ENCODE measurements around the gene SNX10. TPM values are rescaled to one million over a fixed set of nuclear protein-coding genes. Genes with fewer than 3 reads are reported as not detected.
"Not testable (repeated sequence)": the region's sequence is repeated elsewhere in the genome, so short reads cannot be mapped to it uniquely, and the experiment has no call there.

Gene SNX10
- total RNA-seq: 10 to 100 TPM; 42.4 to 45.7 TPM

DNA sequence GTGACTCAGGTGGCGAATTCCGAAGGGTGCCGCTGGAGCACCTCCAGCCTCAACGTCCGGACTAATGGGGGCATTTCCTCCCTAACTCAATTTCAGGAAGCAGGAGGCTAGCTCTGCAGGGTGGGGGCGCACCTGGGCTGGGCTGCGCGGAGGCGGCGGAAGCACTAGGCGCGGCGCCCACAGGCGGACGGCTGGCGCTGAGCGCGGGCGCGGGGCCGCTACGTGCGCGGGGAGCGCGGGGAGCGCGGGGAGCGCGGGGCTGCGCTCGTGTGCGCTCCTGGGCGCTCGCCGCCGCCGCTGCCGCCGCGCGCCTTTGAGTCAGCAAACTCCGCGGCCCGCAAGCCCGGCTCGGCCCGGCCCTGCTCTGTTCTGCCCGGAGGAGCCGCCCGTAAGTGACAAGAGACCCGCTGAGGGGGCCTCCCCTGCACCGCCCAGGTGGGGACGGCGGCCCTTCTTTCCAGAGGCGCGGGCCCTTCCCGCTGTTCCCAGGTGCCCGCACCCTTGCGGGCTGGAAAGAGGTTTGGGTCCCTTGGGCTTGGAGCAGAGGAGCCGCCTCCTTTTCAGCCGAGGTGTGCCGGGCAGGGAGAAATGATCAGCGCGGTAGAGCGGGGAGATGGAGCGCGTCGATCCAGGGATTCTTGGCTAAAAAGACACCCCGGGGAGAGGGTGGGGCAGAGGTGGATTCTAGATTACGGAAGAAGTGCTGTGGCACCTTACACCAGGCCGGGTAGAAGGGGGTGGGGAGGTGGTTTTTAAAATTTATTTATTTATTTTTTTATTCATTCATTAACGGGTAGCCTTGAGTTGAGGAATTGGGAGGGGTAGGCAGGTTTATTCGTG lies at the start of gene SNX10:
Gene SNX10, plus strand, starts transcription at position 164 of the 840 bp plus-strand sequence. CDS start 54,581 bp downstream, outside the sequence.
- H3K9me3 Mint-ChIP-seq: no peaks in the 10 kb centered on the region
- ChIA-PET POLR2A (interaction anchor here (0.7 to 5.4 kb wide), 12 partner anchors 11 to 140 kb away, joined by 3 to 96 read pairs (median 4); partner anchors contain the start of genes CBX3, HNRNPA2B1 and NFE2L3), CTCF (interaction anchor here (0.9 to 2.2 kb wide), 7 partner anchors 14 to 375 kb away, joined by 3 to 12 read pairs (median 4); partner anchors contain the start of gene HNRNPA2B1)
- H3K27ac Mint-ChIP-seq: peak within 1 kb of the TSS; percentile 90
- H3K4me1 Mint-ChIP-seq: peaks cover 39% of the 10 kb centered on the region
- DNase-seq: peak; percentile 78
- H3K27me3 Mint-ChIP-seq: peaks cover 4% of the 10 kb centered on the region
- H3K4me3 Mint-ChIP-seq: peak within 1 kb of the TSS; percentile 96
- peaks cover 28% of the 10 kb centered on the region for H3K36me3 Mint-ChIP-seq (ENCODE audit: low read depth)

GRCh38 chr7:26245150-26245549 lies 46.5 kb upstream of the SNX10 start:
- ChIA-PET POLR2A (no interaction called here), CTCF (no interaction called here)
- Mint-ChIP-seq H3K36me3 (ENCODE audit: low read depth) (peaks cover 3% of the 10 kb centered on the region), H3K9me3 (no peaks in the 10 kb centered on the region), H3K4me3 (no peak overlapping the region), H3K4me1 (peaks cover 2% of the 10 kb centered on the region), H3K27ac (no peak overlapping the region), H3K27me3 (peaks cover 5% of the 10 kb centered on the region)
- no peak for DNase-seq

- H3K4me3 Mint-ChIP-seq: no peak overlapping the region
- H3K27me3 Mint-ChIP-seq: peaks cover 4% of the 10 kb centered on the region
- no peak overlapping the region for H3K27ac Mint-ChIP-seq
- H3K36me3 Mint-ChIP-seq (ENCODE audit: low read depth): peaks cover 3% of the 10 kb centered on the region
- POLR2A ChIA-PET: no interaction called here
- no peaks in the 10 kb centered on the region for H3K9me3 Mint-ChIP-seq
- H3K4me1 Mint-ChIP-seq: peaks cover 2% of the 10 kb centered on the region
- CTCF ChIA-PET: interaction anchor here (0.7 kb wide), 1 partner anchor 437 kb away, joined by 3 read pairs; no protein-coding TSS in a partner anchor
- peak; percentile 16 for DNase-seq
These were observed 41.4 kb upstream of the SNX10 start for GRCh38 chr7:26250239-26250638.

GRCh38 chr7:26261866-26262265 lies 29.8 kb upstream of the SNX10 start:
- CTCF ChIA-PET; DNase-seq; H3K36me3 Mint-ChIP-seq (ENCODE audit: low read depth); H3K27me3 Mint-ChIP-seq; H3K4me3 Mint-ChIP-seq; H3K9me3 Mint-ChIP-seq; POLR2A ChIA-PET; H3K27ac Mint-ChIP-seq: not testable (repeated sequence)
- peaks cover 17% of the 10 kb centered on the region for H3K4me1 Mint-ChIP-seq

DNA sequence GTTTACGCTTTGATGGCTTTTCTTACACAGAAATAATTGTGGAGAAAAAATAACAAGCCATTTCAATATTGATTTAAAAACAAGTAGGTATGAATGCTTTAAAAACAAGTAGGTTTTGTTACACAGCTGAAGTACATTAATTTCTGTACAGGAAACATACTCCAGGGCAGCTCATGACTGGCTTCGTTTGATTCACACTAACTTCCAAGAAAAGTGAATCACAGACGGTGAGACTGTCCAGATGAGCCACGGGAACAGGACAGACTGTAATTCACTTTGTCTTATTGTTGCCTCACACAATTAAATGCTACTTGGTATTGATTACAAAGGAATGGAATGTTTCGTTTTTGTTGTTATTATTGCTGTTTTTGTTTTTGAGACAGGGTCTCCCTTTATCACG lies 26.6 kb upstream of the SNX10 start:
- Mint-ChIP-seq H3K4me3 (no peak overlapping the region), H3K27ac (no peak overlapping the region), H3K36me3 (ENCODE audit: low read depth) (no peaks in the 10 kb centered on the region), H3K4me1 (peaks cover 17% of the 10 kb centered on the region), H3K27me3 (peaks cover 3% of the 10 kb centered on the region), H3K9me3 (no peaks in the 10 kb centered on the region)
- ChIA-PET CTCF (no interaction called here), POLR2A (interaction anchor here (0.7 kb wide), 1 partner anchor 81 kb away, joined by 3 read pairs; no protein-coding TSS in a partner anchor)
- DNase-seq: no peak

- H3K27ac Mint-ChIP-seq: no peak overlapping the region
- H3K36me3 Mint-ChIP-seq (ENCODE audit: low read depth): no peaks in the 10 kb centered on the region
- no peaks in the 10 kb centered on the region for H3K9me3 Mint-ChIP-seq
- H3K4me1 Mint-ChIP-seq: peaks cover 17% of the 10 kb centered on the region
- DNase-seq: no peak
- ChIA-PET CTCF (no interaction called here), POLR2A (interaction anchor here (0.7 kb wide), 1 partner anchor 82 kb away, joined by 3 read pairs; no protein-coding TSS in a partner anchor)
- H3K27me3 Mint-ChIP-seq: peaks cover 7% of the 10 kb centered on the region
- no peak overlapping the region for H3K4me3 Mint-ChIP-seq
These were observed 26.1 kb upstream of the SNX10 start for GRCh38 chr7:26265499-26266075.

GRCh38 chr7:26267601-26268166 lies 24.0 kb upstream of the SNX10 start:
- ChIA-PET POLR2A (no interaction called here), CTCF (no interaction called here)
- Mint-ChIP-seq H3K27ac (no peak overlapping the region), H3K4me1 (peaks cover 17% of the 10 kb centered on the region), H3K4me3 (no peak overlapping the region), H3K9me3 (no peaks in the 10 kb centered on the region), H3K27me3 (peaks cover 7% of the 10 kb centered on the region), H3K36me3 (ENCODE audit: low read depth) (no peaks in the 10 kb centered on the region)
- DNase-seq: no peak

GRCh38 chr7:26275213-26275612 lies 16.4 kb upstream of the SNX10 start:
- Mint-ChIP-seq H3K27ac (no peak overlapping the region), H3K9me3 (no peaks in the 10 kb centered on the region)
- POLR2A ChIA-PET: no interaction called here

GRCh38 chr7:26278770-26279169 lies 12.9 kb upstream of the SNX10 start:
- CTCF ChIA-PET: interaction anchor here (1.2 to 2.2 kb wide), 3 partner anchors 87 to 382 kb away, joined by 3 to 6 read pairs (median 5); no protein-coding TSS in a partner anchor
- no peak overlapping the region for H3K4me3 Mint-ChIP-seq
- H3K27ac Mint-ChIP-seq: no peak overlapping the region
- no peak for DNase-seq
- no peaks in the 10 kb centered on the region for H3K36me3 Mint-ChIP-seq (ENCODE audit: low read depth)
- H3K4me1 Mint-ChIP-seq: peaks cover 18% of the 10 kb centered on the region
- POLR2A ChIA-PET: interaction anchor here (1.1 to 2.0 kb wide), 3 partner anchors 76 to 86 kb away, joined by 3 to 6 read pairs (median 3); partner anchors contain the start of genes CBX3 and HNRNPA2B1
- no peaks in the 10 kb centered on the region for H3K9me3 Mint-ChIP-seq
- H3K27me3 Mint-ChIP-seq: peaks cover 3% of the 10 kb centered on the region

More at GRCh38 chr7:26275213-26275612, 16.4 kb upstream of the SNX10 start:
- CTCF ChIA-PET: no interaction called here
- no peak overlapping the region for H3K4me3 Mint-ChIP-seq
- DNase-seq: no peak
- peaks cover 6% of the 10 kb centered on the region for H3K27me3 Mint-ChIP-seq
- peaks cover 16% of the 10 kb centered on the region for H3K4me1 Mint-ChIP-seq
- H3K36me3 Mint-ChIP-seq (ENCODE audit: low read depth): no peaks in the 10 kb centered on the region

DNA sequence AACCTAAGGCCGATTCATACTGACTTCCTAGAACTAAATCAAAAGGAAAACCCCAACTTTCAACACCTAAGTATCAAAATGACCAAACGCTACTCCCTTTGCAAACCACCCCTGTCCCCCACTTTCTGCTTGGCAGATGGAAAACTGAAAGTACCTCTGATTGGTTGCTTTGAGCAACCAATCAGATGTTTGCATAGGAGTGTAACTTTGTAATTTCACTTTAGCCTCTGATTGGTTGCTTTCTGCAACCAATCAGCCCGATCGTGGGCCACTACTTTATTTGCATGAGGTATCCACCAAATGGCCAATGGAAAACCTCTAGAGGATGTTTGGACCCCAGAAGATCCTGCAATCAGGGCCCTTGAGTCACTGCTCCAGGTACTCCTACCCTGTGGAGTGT lies 12.3 kb upstream of the SNX10 start:
- peak; percentile 54 for DNase-seq
- Mint-ChIP-seq H3K4me3 (peak overlapping the region; percentile 31), H3K9me3 (no peaks in the 10 kb centered on the region), H3K36me3 (ENCODE audit: low read depth) (no peaks in the 10 kb centered on the region), H3K27me3 (peaks cover 3% of the 10 kb centered on the region), H3K4me1 (peaks cover 18% of the 10 kb centered on the region), H3K27ac (peak overlapping the region; percentile 27)
- CTCF ChIA-PET: interaction anchor here (1.3 kb wide), 1 partner anchor 86 kb away, joined by 6 read pairs; no protein-coding TSS in a partner anchor
- POLR2A ChIA-PET: interaction anchor here (1.8 to 2.4 kb wide), 2 partner anchors 12 to 84 kb away, joined by 7 to 9 read pairs; partner anchors contain the start of gene SNX10

GRCh38 chr7:26280097-26280496 lies 11.6 kb upstream of the SNX10 start:
- DNase-seq: no peak
- ChIA-PET CTCF (interaction anchor here (1.5 kb wide), 1 partner anchor 85 kb away, joined by 6 read pairs; no protein-coding TSS in a partner anchor), POLR2A (interaction anchor here (1.0 to 2.4 kb wide), 3 partner anchors 11 to 85 kb away, joined by 5 to 9 read pairs (median 7); partner anchors contain the start of genes CBX3 and SNX10)
- Mint-ChIP-seq H3K27me3 (peaks cover 3% of the 10 kb centered on the region), H3K27ac (peak overlapping the region; percentile 27), H3K4me3 (peak overlapping the region; percentile 31), H3K36me3 (ENCODE audit: low read depth) (no peaks in the 10 kb centered on the region), H3K4me1 (peaks cover 18% of the 10 kb centered on the region), H3K9me3 (no peaks in the 10 kb centered on the region)

DNA sequence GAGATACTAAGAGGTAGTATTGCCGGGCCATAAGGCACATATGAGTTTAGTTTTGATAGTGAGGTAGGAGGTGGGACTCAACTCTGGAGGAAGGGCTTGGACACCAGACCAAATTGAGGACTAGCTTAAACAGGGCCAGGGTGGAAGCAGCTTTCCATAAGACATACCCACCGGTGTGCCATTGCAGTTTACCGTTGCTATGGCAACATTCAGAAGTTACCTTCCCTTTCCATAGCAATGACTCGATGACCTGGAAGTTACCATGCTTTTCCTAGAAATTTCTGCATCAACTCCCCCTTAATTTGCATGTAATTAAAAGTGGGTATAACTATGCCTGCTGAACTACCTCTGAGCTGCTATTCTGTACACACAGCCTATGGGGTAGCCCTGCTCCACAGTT lies 10.9 kb upstream of the SNX10 start:
- no peak overlapping the region for H3K27ac Mint-ChIP-seq
- H3K9me3 Mint-ChIP-seq: no peaks in the 10 kb centered on the region
- no peak for DNase-seq
- ChIA-PET POLR2A (interaction anchor here (1.0 to 2.4 kb wide), 3 partner anchors 11 to 86 kb away, joined by 5 to 9 read pairs (median 7); partner anchors contain the start of genes CBX3 and SNX10), CTCF (interaction anchor here (0.9 to 1.7 kb wide), 4 partner anchors 10 to 384 kb away, joined by 3 to 6 read pairs (median 4); no protein-coding TSS in a partner anchor)
- no peaks in the 10 kb centered on the region for H3K36me3 Mint-ChIP-seq (ENCODE audit: low read depth)
- H3K4me1 Mint-ChIP-seq: peaks cover 18% of the 10 kb centered on the region
- no peak overlapping the region for H3K4me3 Mint-ChIP-seq
- peaks cover 3% of the 10 kb centered on the region for H3K27me3 Mint-ChIP-seq

Measured in activated CD4-positive, alpha-beta memory T cell treated with anti-CD3 and anti-CD28 coated beads, Interleukin-2, amount 10 ng/mL, durations not matched to agents 7 days and 5 days (primary cell).